Mucosa of rectum (tissue), 2 donors: ENCODE data around the gene AP3B2.

ENCODE experiments used
- H3K27ac ChIP-seq, 2 donors: one replicate each; pipeline ENCODE4 v1.7.0; 2013; ENCODE audit warnings: inconsistent platforms in 2 of 2, low read depth in 2 of 2, low read length in 2 of 2
- H3K27me3 ChIP-seq, 2 donors: one replicate each; pipeline ENCODE4 v1.7.0; 2013; ENCODE audit warnings: low read length in 2 of 2; ENCODE audit not compliant: control insufficient read depth in 2 of 2, insufficient read depth in 2 of 2
- H3K36me3 ChIP-seq, 2 donors: one replicate each; pipeline ENCODE4 v1.7.0; 2013; ENCODE audit warnings: low read length in 2 of 2; ENCODE audit not compliant: control insufficient read depth in 2 of 2, insufficient read depth in 2 of 2
- H3K4me1 ChIP-seq, 2 donors: one replicate each; pipeline ENCODE4 v1.7.0; 2013; ENCODE audit warnings: low read length in 2 of 2, mild to moderate bottlenecking in 1 of 2; ENCODE audit not compliant: control insufficient read depth in 2 of 2, insufficient read depth in 2 of 2
- H3K4me3 ChIP-seq, 2 donors: one replicate each; pipeline ENCODE4 v1.7.0; 2013; ENCODE audit warnings: low read length in 2 of 2
- H3K9ac ChIP-seq, 2 donors: one replicate each; pipeline ENCODE4 v1.7.0; 2013; ENCODE audit warnings: low read length in 2 of 2, low read depth in 1 of 2, mild to moderate bottlenecking in 1 of 2
- H3K9me3 ChIP-seq, 2 donors: one replicate each; pipeline ENCODE4 v1.7.0; 2013; ENCODE audit warnings: low read length in 2 of 2; ENCODE audit not compliant: control insufficient read depth in 2 of 2
- donor health status: healthy.
- donor health status: Normal muscosa, but diverticular disease.

The AP3B2 gene

DNA sequence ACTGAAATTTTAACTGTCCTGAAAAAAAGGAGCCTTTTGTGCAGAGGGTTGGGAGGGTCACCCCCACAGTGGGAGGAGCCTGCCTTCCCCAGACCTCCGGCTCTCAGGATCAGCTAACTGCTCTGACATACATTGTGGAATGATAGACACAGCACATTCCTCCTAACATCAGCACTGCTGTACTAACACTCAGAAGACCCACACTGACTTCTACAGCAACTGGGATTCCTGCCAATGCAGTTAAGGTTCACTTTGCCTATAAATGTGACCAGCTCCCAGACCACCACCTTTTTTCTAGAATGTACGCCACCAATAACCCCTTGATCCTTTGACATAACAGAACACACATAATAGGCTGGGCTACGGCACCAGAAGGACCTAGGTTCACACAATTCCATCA, 65.7 kb downstream of the AP3B2 start:
- Histone ChIP-seq H3K4me1 (peaks cover 0 to 3% of the 10 kb centered on the region in 2 donors), H3K27me3 (peaks cover 12% of the 10 kb centered on the region in 2 donors), H3K9me3 (no peaks in the 10 kb centered on the region), H3K9ac (no peak overlapping the region), H3K36me3 (no peaks in the 10 kb centered on the region), H3K4me3 (no peak overlapping the region), H3K27ac (no peak overlapping the region)

DNA sequence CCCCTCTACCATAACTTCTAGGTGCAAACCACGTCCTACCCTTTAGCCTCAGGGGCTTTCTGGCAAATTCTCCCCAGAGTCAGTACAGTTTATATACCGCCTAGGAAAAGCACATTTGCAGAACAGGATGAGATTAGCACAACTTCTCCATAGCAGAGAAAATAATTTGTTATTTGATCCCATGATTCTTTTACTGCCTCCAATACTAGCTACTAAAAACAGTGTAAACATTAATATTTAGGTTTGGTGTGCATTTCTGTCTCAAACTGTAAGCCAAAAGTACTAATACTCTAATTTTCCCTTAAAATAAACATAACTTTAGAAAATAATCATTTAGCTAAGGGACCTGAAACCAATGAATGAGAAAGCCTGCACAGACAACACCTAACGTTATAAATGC, 67.0 kb downstream of the AP3B2 start:
- Histone ChIP-seq H3K36me3 (no peaks in the 10 kb centered on the region), H3K27me3 (peaks cover 7 to 12% of the 10 kb centered on the region in 2 donors), H3K9ac (no peak overlapping the region)

DNA sequence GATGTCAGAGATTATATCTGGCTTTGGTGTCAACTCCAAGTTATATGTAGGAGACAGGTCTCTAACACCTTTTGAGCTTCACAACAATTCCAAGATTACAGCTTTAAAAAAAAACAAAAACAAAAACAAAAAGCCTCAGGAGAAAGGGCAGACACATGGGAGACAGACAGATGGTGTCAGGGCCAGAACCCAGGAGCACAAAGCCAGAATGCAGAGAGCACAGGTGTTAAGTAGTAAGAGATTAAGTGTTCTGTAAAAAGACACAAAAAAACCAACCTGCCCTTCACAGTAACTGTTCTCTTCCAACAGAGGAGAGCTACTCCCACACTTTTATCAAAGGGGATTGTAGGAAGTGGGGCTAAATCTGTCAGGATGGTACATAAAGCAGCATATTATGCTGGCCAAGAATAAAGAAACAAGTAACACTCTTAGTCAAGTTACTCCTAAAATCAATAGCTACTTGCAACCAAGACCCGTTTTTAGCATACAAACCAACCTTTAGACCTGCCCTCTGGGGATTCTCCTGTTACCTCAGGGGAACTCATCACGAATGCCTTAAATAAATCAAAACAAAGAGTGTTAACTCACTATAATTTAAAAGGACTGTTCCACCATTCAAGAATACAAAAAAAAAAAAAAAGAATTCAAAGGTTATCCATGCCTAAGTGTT, 68.4 kb downstream of the AP3B2 start:
- no peaks in the 10 kb centered on the region for H3K36me3 ChIP-seq
- no peaks in the 10 kb centered on the region for H3K9me3 ChIP-seq
- H3K9ac ChIP-seq, result no peak overlapping the region
- H3K4me3 ChIP-seq, result no peak overlapping the region
- H3K27ac ChIP-seq, result no peak overlapping the region
- peaks cover 0 to 4% of the 10 kb centered on the region in 2 donors for H3K27me3 ChIP-seq
- H3K4me1 ChIP-seq, result no peaks in the 10 kb centered on the region

More for the DNA sequence above, 67.0 kb downstream of the AP3B2 start:
- Histone ChIP-seq H3K9me3 (no peaks in the 10 kb centered on the region), H3K4me3 (no peak overlapping the region), H3K4me1 (peaks cover 0 to 3% of the 10 kb centered on the region in 2 donors), H3K27ac (no peak overlapping the region)

DNA sequence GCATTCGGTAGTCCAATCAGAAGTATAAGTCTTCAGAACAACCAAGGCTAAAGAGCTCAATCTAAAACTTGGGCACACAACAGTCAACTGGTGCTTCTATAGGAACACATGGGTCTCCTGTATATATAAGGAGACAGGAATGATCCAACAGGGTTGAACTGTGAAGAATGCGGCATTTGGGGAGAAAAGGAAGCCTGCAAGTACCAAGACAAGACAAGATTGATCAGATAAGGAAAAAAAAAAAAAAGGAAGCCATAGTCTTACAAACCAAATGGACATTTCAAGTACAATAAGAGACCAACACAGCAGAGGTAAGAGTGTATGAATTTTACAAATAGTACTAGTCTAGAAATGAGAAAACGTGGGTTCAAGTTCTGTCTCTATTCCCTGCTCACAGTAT, 69.0 kb downstream of the AP3B2 start:
- H3K9me3 ChIP-seq, result no peaks in the 10 kb centered on the region
- H3K4me1 ChIP-seq, result no peaks in the 10 kb centered on the region
- H3K4me3 ChIP-seq, result no peak overlapping the region
- no peak overlapping the region for H3K9ac ChIP-seq
- no peaks in the 10 kb centered on the region for H3K36me3 ChIP-seq
- peaks cover 0 to 3% of the 10 kb centered on the region in 2 donors for H3K27me3 ChIP-seq
- H3K27ac ChIP-seq, result no peak overlapping the region

DNA sequence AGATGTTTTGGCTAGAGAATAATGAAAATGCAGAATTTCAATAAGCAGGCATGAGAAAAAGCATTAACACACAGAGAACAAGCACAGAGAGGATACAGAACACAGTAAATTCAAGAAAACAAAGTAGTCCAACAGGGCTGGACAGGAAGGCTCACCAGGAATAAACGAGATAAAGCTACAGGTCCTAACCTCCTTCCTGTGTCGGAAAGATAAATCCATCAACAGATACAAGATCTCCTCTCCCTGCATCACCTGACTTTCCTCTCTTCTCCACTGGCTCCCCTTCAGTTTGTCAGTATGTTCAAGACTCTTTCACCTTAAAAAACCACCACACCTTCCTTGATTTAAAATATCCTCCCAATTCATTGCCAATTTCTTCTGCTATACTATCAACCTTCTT, 73.9 kb downstream of the AP3B2 start:
- H3K9me3 ChIP-seq, result no peaks in the 10 kb centered on the region
- no peak overlapping the region for H3K27ac ChIP-seq

DNA sequence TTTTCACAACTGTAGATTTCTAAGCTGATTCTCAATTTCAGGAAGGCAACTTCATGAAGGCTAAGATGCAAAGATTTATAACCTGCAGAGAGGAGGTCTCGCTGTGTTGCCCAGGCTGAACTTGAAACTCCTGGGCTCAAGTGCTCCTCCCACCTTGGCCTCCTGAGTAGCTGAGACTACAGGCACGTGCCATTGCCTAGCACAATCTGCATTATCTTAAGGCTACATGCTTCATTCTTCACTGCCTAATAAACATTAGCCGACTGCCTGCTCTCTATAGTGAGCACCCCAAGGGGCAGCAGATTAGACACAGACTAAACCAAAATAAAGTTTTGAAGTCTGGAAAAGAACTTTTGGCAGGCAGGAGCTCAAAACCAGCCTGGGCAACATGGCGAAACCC, 79.6 kb downstream of the AP3B2 start:
- Histone ChIP-seq H3K4me1 (no peaks in the 10 kb centered on the region), H3K27me3 (peaks cover 0 to 3% of the 10 kb centered on the region in 2 donors), H3K9me3 (no peaks in the 10 kb centered on the region), H3K36me3 (no peaks in the 10 kb centered on the region), H3K4me3 (no peak overlapping the region), H3K9ac (no peak overlapping the region), H3K27ac (no peak overlapping the region)

More for the DNA sequence above, 73.9 kb downstream of the AP3B2 start:
- Histone ChIP-seq H3K4me3 (no peak overlapping the region), H3K4me1 (no peaks in the 10 kb centered on the region), H3K36me3 (no peaks in the 10 kb centered on the region), H3K27me3 (no peaks in the 10 kb centered on the region), H3K9ac (no peak overlapping the region)

DNA sequence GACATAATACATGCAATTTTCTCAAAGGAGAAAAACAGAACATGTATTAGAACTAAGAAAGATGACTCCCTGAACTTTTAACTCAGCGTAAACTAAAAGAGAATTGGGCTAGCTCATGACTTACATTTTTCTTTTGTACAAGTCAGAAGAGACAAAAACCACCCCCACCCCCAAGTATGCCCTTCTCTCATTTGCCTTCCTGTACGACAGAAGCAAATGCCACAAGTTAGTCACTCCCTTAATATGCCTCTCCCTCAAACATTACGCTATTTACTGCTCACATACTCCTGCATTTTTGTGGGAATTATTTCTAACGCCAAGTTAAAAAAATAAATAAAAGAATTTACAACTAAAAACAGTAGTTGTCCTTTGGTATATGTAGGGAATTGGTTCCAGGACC, 84.5 kb downstream of the AP3B2 start:
- Histone ChIP-seq H3K9ac (no peak overlapping the region), H3K36me3 (no peaks in the 10 kb centered on the region), H3K9me3 (no peaks in the 10 kb centered on the region), H3K27me3 (peaks cover 0 to 6% of the 10 kb centered on the region in 2 donors), H3K4me1 (no peaks in the 10 kb centered on the region), H3K27ac (no peak overlapping the region), H3K4me3 (no peak overlapping the region)

DNA sequence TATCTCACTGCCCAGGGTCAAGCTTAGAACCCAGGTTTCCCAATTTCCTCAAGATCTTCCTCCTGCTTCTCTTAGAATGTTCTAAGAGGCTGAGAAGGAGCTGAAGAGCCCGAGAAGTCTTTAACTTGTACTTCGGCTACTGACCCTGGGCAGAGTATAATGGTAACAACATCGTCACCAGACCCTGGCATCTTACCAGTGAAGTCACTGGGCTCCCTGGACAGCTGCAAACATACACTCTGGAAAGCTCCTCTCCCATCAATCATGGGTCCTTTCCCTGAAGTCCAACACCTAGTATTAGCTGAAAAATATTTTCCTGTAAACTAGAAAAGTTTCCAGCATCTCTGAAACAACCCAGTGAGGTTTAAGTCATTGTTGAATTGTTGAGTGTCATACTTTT, 85.2 kb downstream of the AP3B2 start:
- no peaks in the 10 kb centered on the region for H3K36me3 ChIP-seq
- no peaks in the 10 kb centered on the region for H3K9me3 ChIP-seq
- H3K9ac ChIP-seq, result no peak overlapping the region
- no peak overlapping the region for H3K4me3 ChIP-seq
- H3K27me3 ChIP-seq, result peaks cover 0 to 3% of the 10 kb centered on the region in 2 donors
- no peak overlapping the region for H3K27ac ChIP-seq
- H3K4me1 ChIP-seq, result no peaks in the 10 kb centered on the region

DNA sequence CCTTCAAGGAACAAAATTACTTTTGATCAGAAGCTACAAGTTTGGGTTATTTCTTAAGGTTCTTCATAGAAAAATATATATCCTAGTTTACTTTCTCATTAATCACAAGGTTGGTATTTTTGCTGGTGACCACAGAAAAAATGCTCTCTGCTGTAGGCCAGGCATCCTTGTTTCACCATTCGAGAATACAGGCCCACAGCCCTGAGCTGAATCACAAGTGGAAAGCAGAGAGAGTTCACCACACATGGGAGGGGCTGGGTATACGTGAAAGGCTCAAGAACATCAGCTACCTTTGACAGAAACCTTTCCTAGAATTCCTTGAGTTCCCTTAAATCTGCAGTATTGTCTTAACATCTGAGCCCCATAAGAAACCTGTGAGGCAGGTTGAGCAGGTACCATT, 85.7 kb downstream of the AP3B2 start:
- Histone ChIP-seq H3K27ac (no peak overlapping the region), H3K36me3 (no peaks in the 10 kb centered on the region), H3K9ac (no peak overlapping the region), H3K9me3 (no peaks in the 10 kb centered on the region), H3K27me3 (peaks cover 0 to 3% of the 10 kb centered on the region in 2 donors), H3K4me3 (no peak overlapping the region), H3K4me1 (no peaks in the 10 kb centered on the region)

DNA sequence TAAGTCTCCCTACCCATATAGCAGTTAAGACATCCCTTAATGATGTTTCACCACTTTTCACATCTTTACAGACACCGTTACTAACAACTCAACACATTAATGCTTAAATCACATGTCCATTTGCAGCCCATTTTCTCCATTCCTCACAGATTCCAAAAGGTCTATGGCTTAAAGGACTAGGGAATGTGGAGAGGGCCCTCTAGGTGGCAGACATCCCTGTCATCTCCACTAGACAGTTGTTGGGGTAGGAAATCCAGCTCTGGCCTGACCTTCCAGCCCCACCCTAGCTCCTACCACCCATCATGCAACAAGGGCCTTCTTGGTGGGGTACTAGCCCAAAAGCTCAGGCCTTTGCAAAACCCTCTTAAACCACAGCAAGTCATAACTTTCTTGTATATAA, 87.7 kb downstream of the AP3B2 start:
- no peak overlapping the region for H3K9ac ChIP-seq
- H3K27ac ChIP-seq, result no peak overlapping the region
- H3K4me1 ChIP-seq, result no peaks in the 10 kb centered on the region
- no peaks in the 10 kb centered on the region for H3K9me3 ChIP-seq
- no peak overlapping the region for H3K4me3 ChIP-seq
- peaks cover 0 to 3% of the 10 kb centered on the region in 2 donors for H3K27me3 ChIP-seq
- no peaks in the 10 kb centered on the region for H3K36me3 ChIP-seq
